H1 (cell line): Measurements from ENCODE around the gene HSD17B2.

Experiments used
- ASH2L ChIP-seq: fragments of 200-600, 300-600 bp; sonication (generic); IDR thresholded peaks from one replicate; pipeline ENCODE4 v1.7.1; 2017; ENCODE audit warnings: low read length
- EZH2 ChIP-seq: fragments of 200-600 bp; sonication (generic); IDR thresholded peaks from 2 replicates; pipeline ENCODE4 v1.7.1; 2012; ENCODE audit warnings: low read depth, mild to moderate bottlenecking, moderate library complexity, low read length, inconsistent platforms; ENCODE audit not compliant: severe bottlenecking
- HDAC2 ChIP-seq, 2 experiments: fragments of 300-600 bp in 1 of 2; sonication (generic) in 1 of 2; IDR thresholded peaks; 2 replicates each; pipeline ENCODE4 v1.6.1; 2011 to 2012; ENCODE audit warnings: low read depth in 2 of 2, low read length in 2 of 2, mild to moderate bottlenecking in 2 of 2, moderate library complexity in 2 of 2, borderline replicate concordance in 1 of 2, inconsistent platforms in 1 of 2
- NRF1 ChIP-seq: IDR thresholded peaks from 2 replicates; pipeline ENCODE4 v1.6.1; 2011; ENCODE audit warnings: mild to moderate bottlenecking, low read depth, low read length, improper control_type of control experiment
- PHF8 ChIP-seq: fragments of 200-600 bp; sonication (generic); conservative IDR thresholded peaks from 2 replicates; pipeline ENCODE4 v1.7.1; 2012; ENCODE audit warnings: low read depth, mild to moderate bottlenecking, inconsistent platforms, low read length, moderate library complexity
- POLR2A ChIP-seq, 2 experiments: IDR thresholded peaks; 1 replicate in 1 of 2; 2 replicates in 1 of 2; pipeline ENCODE4 v1.6.1; 2011; ENCODE audit warnings: low read depth in 2 of 2, low read length in 2 of 2, mild to moderate bottlenecking in 2 of 2; ENCODE audit errors: control extremely low read depth in 1 of 2
- SRF ChIP-seq: IDR thresholded peaks from 2 replicates; pipeline ENCODE4 v1.6.1; 2011; ENCODE audit warnings: mild to moderate bottlenecking, low read depth, low read length, moderate library complexity
- TF ChIP-seq, protein P1 (sequence below): IDR thresholded peaks from 2 replicates; pipeline ENCODE4 v1.6.1; 2011; ENCODE audit warnings: low read length, improper control_type of control experiment
- TF ChIP-seq, protein P2 (sequence below): IDR thresholded peaks from 2 replicates; pipeline ENCODE4 v1.6.1; 2012; ENCODE audit warnings: inconsistent platforms
- TF ChIP-seq, protein P3 (sequence below), 3 experiments: IDR thresholded peaks; 1 replicate in 2 of 3; 2 replicates in 1 of 3; pipeline versions ENCODE4 v1.5.1 to v1.6.1; 2011; ENCODE audit warnings: low read length in 3 of 3, mild to moderate bottlenecking in 3 of 3, inconsistent platforms in 2 of 3, low read depth in 1 of 3, moderate library complexity in 1 of 3; ENCODE audit not compliant: insufficient read depth in 1 of 3; ENCODE audit errors: control extremely low read depth in 1 of 3

DNA sequence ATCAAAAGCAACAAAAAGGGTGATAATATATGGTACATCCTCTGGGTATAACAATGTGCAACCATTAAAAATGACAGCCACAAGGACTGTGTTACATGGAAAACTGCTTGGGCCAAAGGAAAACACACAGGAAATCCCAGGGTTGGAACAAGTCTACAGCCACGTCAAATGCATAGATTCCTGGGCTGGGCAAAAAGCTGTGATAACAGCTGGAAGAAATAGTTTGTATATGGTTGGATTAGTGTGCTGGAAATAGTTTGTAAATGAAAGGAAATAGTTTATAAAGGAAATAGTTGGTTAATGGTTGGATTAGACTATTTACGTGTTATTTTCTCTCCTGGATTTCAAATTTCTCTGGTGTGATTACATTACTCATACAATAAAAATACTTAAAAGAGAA lies 2.6 kb downstream of the HSD17B2 start:
- TF ChIP-seq, protein P1, sequence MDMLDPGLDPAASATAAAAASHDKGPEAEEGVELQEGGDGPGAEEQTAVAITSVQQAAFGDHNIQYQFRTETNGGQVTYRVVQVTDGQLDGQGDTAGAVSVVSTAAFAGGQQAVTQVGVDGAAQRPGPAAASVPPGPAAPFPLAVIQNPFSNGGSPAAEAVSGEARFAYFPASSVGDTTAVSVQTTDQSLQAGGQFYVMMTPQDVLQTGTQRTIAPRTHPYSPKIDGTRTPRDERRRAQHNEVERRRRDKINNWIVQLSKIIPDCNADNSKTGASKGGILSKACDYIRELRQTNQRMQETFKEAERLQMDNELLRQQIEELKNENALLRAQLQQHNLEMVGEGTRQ = no peak
- TF ChIP-seq, protein P2, sequence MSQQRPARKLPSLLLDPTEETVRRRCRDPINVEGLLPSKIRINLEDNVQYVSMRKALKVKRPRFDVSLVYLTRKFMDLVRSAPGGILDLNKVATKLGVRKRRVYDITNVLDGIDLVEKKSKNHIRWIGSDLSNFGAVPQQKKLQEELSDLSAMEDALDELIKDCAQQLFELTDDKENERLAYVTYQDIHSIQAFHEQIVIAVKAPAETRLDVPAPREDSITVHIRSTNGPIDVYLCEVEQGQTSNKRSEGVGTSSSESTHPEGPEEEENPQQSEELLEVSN = no peak
- TF ChIP-seq NRF1 (no peak), EZH2 (no peak), SRF (no peak), HDAC2 (IDR thresholded peaks at IDR 0.05; ENCODE audit: borderline replicate concordance in 1 of 2, low read depth in 2 of 2, low read length in 2 of 2) (no peak), POLR2A (IDR thresholded peaks at IDR 0.05; ENCODE audit: control extremely low read depth in 1 of 2, low read depth in 2 of 2, low read length in 2 of 2) (no peak), ASH2L (no peak), PHF8 (no peak)
- TF ChIP-seq, protein P3, sequence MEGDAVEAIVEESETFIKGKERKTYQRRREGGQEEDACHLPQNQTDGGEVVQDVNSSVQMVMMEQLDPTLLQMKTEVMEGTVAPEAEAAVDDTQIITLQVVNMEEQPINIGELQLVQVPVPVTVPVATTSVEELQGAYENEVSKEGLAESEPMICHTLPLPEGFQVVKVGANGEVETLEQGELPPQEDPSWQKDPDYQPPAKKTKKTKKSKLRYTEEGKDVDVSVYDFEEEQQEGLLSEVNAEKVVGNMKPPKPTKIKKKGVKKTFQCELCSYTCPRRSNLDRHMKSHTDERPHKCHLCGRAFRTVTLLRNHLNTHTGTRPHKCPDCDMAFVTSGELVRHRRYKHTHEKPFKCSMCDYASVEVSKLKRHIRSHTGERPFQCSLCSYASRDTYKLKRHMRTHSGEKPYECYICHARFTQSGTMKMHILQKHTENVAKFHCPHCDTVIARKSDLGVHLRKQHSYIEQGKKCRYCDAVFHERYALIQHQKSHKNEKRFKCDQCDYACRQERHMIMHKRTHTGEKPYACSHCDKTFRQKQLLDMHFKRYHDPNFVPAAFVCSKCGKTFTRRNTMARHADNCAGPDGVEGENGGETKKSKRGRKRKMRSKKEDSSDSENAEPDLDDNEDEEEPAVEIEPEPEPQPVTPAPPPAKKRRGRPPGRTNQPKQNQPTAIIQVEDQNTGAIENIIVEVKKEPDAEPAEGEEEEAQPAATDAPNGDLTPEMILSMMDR (IDR thresholded peaks at IDR 0.05; ENCODE audit: control extremely low read depth in 1 of 3, insufficient read depth in 1 of 3, low read depth in 1 of 3, low read length in 3 of 3) = no peak
